SU-DHL-6 (cell line): ENCODE data around the gene SMOC1.

ENCODE experiments used
- CTCF ChIP-seq: fragments of 200-600 bp; sonication (generic); IDR thresholded peaks from one replicate; pipeline ENCODE4 v1.5.1; 2017; ENCODE audit warnings: antibody characterized with exemption, mild to moderate bottlenecking, low read length, moderate library complexity; ENCODE audit not compliant: insufficient read depth, poor library complexity, severe bottlenecking
- EZH2phosphoT487 ChIP-seq: fragments of 200-600 bp; sonication (generic), shearing (Covaris generic); conservative IDR thresholded peaks from 2 replicates; pipeline ENCODE4 v1.6.1; 2018; ENCODE audit warnings: mild to moderate bottlenecking, antibody characterized with exemption, low read length, moderate library complexity, mixed read lengths

GRCh38 chr14:69841656-69842055 is 37.6 kb upstream of the SMOC1 start:
- TF ChIP-seq CTCF = no peak
- TF ChIP-seq EZH2phosphoT487 = no peak
